H1 (cell line): Measurements from ENCODE around the gene CDC73. TPM values are rescaled to one million over a fixed set of nuclear protein-coding genes. Genes with fewer than 3 reads are reported as not detected.

ENCODE experiments used
- GABPA ChIP-seq: IDR thresholded peaks from 2 replicates; pipeline ENCODE4 v1.6.1; 2011; ENCODE audit warnings: mild to moderate bottlenecking, low read length, moderate library complexity, borderline replicate concordance; ENCODE audit not compliant: insufficient read depth
- JUN ChIP-seq: IDR thresholded peaks from 2 replicates; pipeline ENCODE4 v1.6.1; 2011; ENCODE audit warnings: low read depth, mild to moderate bottlenecking, improper control_type of control experiment, low read length
- POLR2A ChIP-seq, 2 experiments: IDR thresholded peaks; 1 replicate in 1 of 2; 2 replicates in 1 of 2; pipeline ENCODE4 v1.6.1; 2011; ENCODE audit warnings: low read depth in 2 of 2, low read length in 2 of 2, mild to moderate bottlenecking in 2 of 2; ENCODE audit errors: control extremely low read depth in 1 of 2
- YY1 ChIP-seq: IDR thresholded peaks from 2 replicates; pipeline ENCODE4 v1.6.1; 2011; ENCODE audit warnings: low read depth, mild to moderate bottlenecking, low read length
- polyA plus RNA-seq, 7 experiments: library from polyadenylated mRNA; depleted of rRNA in 3 of 7; stranded (reverse) in 5 of 7; unstranded in 2 of 7; fragments of >200 nt in 5 of 7; fragments of 200-250 nt in 2 of 7; gene quantifications; 1 replicate in 5 of 7; 2 replicates in 1 of 7; 4 replicates in 1 of 7; pipeline versions ENCODE4 v1.2.1 to v1.2.3, GENCODE V29; 2011 to 2013; ENCODE audit warnings: missing spikeins in 2 of 7, mixed read lengths in 2 of 7
- total RNA-seq: library from RNA; stranded (reverse); fragmentation: NEBNext Ultra II Directional; extraction: Animal tissue kit (Norgen Biotek cat#: 25700); gene quantifications from 2 replicates; pipeline ENCODE4 v1.2.1, GENCODE V29; 2021
- TF ChIP-seq, protein P1 (sequence below): IDR thresholded peaks from 2 replicates; pipeline ENCODE4 v1.6.1; 2011; ENCODE audit warnings: low read depth, mild to moderate bottlenecking, low read length; ENCODE audit not compliant: insufficient read depth
- TF ChIP-seq, protein P2 (sequence below): IDR thresholded peaks from 2 replicates; pipeline ENCODE4 v1.6.1; 2011; ENCODE audit warnings: low read length, improper control_type of control experiment

The CDC73 gene
- total and polyA plus RNA-seq, 2 of the 8 experiments (the other 6 are each of a cell fraction or from before 2014, with no cell fraction given): 9.8 to 64.0 TPM

- TF ChIP-seq POLR2A (IDR thresholded peaks at IDR 0.05; ENCODE audit: control extremely low read depth in 1 of 2, low read depth in 2 of 2, low read length in 2 of 2) (no peak), GABPA (no peak), YY1 (no peak), JUN (no peak)
- TF ChIP-seq, protein P1, sequence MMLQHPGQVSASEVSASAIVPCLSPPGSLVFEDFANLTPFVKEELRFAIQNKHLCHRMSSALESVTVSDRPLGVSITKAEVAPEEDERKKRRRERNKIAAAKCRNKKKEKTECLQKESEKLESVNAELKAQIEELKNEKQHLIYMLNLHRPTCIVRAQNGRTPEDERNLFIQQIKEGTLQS: no peak
- TF ChIP-seq, protein P2, sequence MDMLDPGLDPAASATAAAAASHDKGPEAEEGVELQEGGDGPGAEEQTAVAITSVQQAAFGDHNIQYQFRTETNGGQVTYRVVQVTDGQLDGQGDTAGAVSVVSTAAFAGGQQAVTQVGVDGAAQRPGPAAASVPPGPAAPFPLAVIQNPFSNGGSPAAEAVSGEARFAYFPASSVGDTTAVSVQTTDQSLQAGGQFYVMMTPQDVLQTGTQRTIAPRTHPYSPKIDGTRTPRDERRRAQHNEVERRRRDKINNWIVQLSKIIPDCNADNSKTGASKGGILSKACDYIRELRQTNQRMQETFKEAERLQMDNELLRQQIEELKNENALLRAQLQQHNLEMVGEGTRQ: no peak
Observed at GRCh38 chr1:193105821-193106177, 16.0 kb upstream of the CDC73 start (continued).
